ENCODE measurements around the gene MCF2L.

The MCF2L gene

DNA sequence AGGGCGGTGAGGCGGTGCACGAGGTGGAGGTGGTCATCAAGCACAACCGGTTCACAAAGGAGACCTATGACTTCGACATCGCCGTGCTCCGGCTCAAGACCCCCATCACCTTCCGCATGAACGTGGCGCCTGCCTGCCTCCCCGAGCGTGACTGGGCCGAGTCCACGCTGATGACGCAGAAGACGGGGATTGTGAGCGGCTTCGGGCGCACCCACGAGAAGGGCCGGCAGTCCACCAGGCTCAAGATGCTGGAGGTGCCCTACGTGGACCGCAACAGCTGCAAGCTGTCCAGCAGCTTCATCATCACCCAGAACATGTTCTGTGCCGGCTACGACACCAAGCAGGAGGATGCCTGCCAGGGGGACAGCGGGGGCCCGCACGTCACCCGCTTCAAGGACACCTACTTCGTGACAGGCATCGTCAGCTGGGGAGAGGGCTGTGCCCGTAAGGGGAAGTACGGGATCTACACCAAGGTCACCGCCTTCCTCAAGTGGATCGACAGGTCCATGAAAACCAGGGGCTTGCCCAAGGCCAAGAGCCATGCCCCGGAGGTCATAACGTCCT is 180.0 kb downstream of the MCF2L start:
- TF ChIP-seq CSDC2 (CRISPR knock-in tag; IDR thresholded peaks at IDR 0.05) (no peak), GLIS3 (CRISPR knock-in tag; IDR thresholded peaks at IDR 0.05) (no peak), PPARA (CRISPR knock-in tag; IDR thresholded peaks at IDR 0.05; ENCODE audit: borderline replicate concordance) (no peak), ZNF565 (CRISPR knock-in tag; conservative IDR thresholded peaks at IDR 0.05; ENCODE audit: low read depth) (no peak), OSR1 (CRISPR knock-in tag; IDR thresholded peaks at IDR 0.05) (no peak), ZFP30 (CRISPR knock-in tag; IDR thresholded peaks at IDR 0.05) (no peak), ZNF8 (CRISPR knock-in tag; IDR thresholded peaks at IDR 0.05) (no peak)
- TF ChIP-seq, protein P1, sequence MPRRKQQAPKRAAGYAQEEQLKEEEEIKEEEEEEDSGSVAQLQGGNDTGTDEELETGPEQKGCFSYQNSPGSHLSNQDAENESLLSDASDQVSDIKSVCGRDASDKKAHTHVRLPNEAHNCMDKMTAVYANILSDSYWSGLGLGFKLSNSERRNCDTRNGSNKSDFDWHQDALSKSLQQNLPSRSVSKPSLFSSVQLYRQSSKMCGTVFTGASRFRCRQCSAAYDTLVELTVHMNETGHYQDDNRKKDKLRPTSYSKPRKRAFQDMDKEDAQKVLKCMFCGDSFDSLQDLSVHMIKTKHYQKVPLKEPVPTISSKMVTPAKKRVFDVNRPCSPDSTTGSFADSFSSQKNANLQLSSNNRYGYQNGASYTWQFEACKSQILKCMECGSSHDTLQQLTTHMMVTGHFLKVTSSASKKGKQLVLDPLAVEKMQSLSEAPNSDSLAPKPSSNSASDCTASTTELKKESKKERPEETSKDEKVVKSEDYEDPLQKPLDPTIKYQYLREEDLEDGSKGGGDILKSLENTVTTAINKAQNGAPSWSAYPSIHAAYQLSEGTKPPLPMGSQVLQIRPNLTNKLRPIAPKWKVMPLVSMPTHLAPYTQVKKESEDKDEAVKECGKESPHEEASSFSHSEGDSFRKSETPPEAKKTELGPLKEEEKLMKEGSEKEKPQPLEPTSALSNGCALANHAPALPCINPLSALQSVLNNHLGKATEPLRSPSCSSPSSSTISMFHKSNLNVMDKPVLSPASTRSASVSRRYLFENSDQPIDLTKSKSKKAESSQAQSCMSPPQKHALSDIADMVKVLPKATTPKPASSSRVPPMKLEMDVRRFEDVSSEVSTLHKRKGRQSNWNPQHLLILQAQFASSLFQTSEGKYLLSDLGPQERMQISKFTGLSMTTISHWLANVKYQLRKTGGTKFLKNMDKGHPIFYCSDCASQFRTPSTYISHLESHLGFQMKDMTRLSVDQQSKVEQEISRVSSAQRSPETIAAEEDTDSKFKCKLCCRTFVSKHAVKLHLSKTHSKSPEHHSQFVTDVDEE (CRISPR knock-in tag; IDR thresholded peaks at IDR 0.05): no peak
- TF ChIP-seq, protein P2, sequence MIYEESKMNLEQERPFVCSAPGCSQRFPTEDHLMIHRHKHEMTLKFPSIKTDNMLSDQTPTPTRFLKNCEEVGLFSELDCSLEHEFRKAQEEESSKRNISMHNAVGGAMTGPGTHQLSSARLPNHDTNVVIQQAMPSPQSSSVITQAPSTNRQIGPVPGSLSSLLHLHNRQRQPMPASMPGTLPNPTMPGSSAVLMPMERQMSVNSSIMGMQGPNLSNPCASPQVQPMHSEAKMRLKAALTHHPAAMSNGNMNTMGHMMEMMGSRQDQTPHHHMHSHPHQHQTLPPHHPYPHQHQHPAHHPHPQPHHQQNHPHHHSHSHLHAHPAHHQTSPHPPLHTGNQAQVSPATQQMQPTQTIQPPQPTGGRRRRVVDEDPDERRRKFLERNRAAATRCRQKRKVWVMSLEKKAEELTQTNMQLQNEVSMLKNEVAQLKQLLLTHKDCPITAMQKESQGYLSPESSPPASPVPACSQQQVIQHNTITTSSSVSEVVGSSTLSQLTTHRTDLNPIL (CRISPR knock-in tag; IDR thresholded peaks at IDR 0.05; ENCODE audit: low read depth): no peak
- TF ChIP-seq, protein P3, sequence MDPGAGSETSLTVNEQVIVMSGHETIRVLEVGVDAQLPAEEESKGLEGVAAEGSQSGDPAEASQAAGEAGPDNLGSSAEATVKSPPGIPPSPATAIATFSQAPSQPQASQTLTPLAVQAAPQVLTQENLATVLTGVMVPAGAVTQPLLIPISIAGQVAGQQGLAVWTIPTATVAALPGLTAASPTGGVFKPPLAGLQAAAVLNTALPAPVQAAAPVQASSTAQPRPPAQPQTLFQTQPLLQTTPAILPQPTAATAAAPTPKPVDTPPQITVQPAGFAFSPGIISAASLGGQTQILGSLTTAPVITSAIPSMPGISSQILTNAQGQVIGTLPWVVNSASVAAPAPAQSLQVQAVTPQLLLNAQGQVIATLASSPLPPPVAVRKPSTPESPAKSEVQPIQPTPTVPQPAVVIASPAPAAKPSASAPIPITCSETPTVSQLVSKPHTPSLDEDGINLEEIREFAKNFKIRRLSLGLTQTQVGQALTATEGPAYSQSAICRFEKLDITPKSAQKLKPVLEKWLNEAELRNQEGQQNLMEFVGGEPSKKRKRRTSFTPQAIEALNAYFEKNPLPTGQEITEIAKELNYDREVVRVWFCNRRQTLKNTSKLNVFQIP (CRISPR knock-in tag; IDR thresholded peaks at IDR 0.05; ENCODE audit: borderline replicate concordance, low read depth): no peak
- TF ChIP-seq, protein P4, sequence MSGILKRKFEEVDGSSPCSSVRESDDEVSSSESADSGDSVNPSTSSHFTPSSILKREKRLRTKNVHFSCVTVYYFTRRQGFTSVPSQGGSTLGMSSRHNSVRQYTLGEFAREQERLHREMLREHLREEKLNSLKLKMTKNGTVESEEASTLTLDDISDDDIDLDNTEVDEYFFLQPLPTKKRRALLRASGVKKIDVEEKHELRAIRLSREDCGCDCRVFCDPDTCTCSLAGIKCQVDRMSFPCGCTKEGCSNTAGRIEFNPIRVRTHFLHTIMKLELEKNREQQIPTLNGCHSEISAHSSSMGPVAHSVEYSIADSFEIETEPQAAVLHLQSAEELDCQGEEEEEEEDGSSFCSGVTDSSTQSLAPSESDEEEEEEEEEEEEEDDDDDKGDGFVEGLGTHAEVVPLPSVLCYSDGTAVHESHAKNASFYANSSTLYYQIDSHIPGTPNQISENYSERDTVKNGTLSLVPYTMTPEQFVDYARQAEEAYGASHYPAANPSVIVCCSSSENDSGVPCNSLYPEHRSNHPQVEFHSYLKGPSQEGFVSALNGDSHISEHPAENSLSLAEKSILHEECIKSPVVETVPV (CRISPR knock-in tag; IDR thresholded peaks at IDR 0.05): no peak

More for the DNA sequence above, 180.0 kb downstream of the MCF2L start:
- ATAC-seq: no peak
